ENCODE measurements around the gene EGLN3.

- TF ChIP-seq, protein P1, sequence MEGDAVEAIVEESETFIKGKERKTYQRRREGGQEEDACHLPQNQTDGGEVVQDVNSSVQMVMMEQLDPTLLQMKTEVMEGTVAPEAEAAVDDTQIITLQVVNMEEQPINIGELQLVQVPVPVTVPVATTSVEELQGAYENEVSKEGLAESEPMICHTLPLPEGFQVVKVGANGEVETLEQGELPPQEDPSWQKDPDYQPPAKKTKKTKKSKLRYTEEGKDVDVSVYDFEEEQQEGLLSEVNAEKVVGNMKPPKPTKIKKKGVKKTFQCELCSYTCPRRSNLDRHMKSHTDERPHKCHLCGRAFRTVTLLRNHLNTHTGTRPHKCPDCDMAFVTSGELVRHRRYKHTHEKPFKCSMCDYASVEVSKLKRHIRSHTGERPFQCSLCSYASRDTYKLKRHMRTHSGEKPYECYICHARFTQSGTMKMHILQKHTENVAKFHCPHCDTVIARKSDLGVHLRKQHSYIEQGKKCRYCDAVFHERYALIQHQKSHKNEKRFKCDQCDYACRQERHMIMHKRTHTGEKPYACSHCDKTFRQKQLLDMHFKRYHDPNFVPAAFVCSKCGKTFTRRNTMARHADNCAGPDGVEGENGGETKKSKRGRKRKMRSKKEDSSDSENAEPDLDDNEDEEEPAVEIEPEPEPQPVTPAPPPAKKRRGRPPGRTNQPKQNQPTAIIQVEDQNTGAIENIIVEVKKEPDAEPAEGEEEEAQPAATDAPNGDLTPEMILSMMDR (IDR thresholded peaks at IDR 0.05), result no peak
- TF ChIP-seq POLR2A (IDR thresholded peaks at IDR 0.05), result no peak
These were observed 16.7 kb downstream of the EGLN3 start for GRCh38 chr14:33934043-33934750.
